ENCODE measurements around the gene AGPAT3. TPM values are rescaled to one million over a fixed set of nuclear protein-coding genes. Genes with fewer than 3 reads are reported as not detected.

AGPAT3 gene
- total RNA-seq, 4 donors from 2014 or later, result 31.7 to 35.7 (median 33.0) TPM

DNA sequence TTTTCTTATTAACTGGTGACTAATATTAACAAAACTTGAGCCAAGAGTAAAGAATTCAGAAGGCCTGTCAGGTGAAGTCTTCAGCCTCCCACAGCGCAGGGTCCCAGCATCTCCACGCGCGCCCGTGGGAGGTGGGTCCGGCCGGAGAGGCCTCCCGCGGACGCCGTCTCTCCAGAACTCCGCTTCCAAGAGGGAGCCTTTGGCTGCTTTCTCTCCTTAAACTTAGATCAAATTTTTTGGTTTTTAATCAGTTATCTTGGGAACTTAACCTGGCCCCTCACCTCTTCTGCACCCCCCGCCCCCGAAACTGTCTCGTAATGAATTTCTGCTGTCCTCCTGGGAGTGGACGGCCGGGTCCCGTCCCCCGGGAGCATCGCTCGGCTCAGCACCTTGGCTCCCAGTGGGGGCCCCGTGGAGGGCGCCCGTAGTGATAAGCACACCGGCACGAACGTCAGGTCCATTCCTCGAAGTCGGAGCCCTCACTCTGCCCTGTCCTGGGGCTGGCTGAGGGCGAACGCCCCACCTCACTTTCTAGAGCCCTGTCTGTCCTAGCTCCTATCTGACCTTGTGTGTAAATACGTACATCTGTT lies 117.6 kb downstream of the AGPAT3 start:
- H3K4me3 ChIP-seq, result no peak overlapping the region
- H3K9me3 ChIP-seq, result no peaks in the 10 kb centered on the region
- intact Hi-C loops (cut with DNase I), result no loop called here
- no peak for DNase-seq
- peaks cover 0 to 69% (median 20%) of the 10 kb centered on the region in 3 donors for H3K36me3 ChIP-seq
- no peak overlapping the region for H3K27ac ChIP-seq
- H3K27me3 ChIP-seq, result no peaks in the 10 kb centered on the region
- peaks cover 4 to 22% (median 6%) of the 10 kb centered on the region in 3 donors for H3K4me1 ChIP-seq
- TF ChIP-seq, protein P1, sequence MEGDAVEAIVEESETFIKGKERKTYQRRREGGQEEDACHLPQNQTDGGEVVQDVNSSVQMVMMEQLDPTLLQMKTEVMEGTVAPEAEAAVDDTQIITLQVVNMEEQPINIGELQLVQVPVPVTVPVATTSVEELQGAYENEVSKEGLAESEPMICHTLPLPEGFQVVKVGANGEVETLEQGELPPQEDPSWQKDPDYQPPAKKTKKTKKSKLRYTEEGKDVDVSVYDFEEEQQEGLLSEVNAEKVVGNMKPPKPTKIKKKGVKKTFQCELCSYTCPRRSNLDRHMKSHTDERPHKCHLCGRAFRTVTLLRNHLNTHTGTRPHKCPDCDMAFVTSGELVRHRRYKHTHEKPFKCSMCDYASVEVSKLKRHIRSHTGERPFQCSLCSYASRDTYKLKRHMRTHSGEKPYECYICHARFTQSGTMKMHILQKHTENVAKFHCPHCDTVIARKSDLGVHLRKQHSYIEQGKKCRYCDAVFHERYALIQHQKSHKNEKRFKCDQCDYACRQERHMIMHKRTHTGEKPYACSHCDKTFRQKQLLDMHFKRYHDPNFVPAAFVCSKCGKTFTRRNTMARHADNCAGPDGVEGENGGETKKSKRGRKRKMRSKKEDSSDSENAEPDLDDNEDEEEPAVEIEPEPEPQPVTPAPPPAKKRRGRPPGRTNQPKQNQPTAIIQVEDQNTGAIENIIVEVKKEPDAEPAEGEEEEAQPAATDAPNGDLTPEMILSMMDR (IDR thresholded peaks at IDR 0.05), result no peak
- TF ChIP-seq POLR2A (IDR thresholded peaks at IDR 0.05), result no peak
- WGBS, 2 donors, result 94 to 97% methylated on average over 22 to 23 of the region's 32 CpGs

DNA sequence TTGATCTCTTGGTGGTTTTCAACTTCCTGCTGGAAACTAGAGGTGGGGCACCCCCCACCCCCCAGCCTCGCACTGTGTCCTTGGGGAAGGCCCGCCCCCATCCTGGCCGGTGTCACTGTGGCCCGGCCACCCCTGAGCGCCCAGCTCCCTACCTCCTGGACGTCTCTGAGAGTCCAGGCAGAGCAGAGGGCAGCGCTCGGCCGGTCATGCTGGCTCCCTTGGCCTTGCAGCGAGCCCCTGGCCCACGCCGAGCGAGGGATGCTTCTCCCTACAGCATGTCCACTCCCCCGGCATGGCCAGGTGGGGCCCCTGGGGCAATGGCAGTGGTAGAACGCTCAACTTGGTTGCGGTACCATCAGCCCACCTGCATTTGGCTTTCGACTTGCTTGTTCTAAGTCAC lies 118.4 kb downstream of the AGPAT3 start:
- WGBS, 2 donors, result 81 to 97% methylated on average over 3 of the region's 17 CpGs
- no peak overlapping the region for H3K27ac ChIP-seq
- H3K36me3 ChIP-seq, result peaks cover 0 to 61% (median 20%) of the 10 kb centered on the region in 3 donors
- no peak for DNase-seq
- no peak overlapping the region for H3K4me3 ChIP-seq
- H3K27me3 ChIP-seq, result no peaks in the 10 kb centered on the region
- H3K4me1 ChIP-seq, result peaks cover 4 to 23% (median 6%) of the 10 kb centered on the region in 3 donors
- no peaks in the 10 kb centered on the region for H3K9me3 ChIP-seq
- intact Hi-C loops (cut with DNase I), result no loop called here
- TF ChIP-seq, protein P1 (IDR thresholded peaks at IDR 0.05), result no peak
- TF ChIP-seq POLR2A (IDR thresholded peaks at IDR 0.05), result no peak

DNA sequence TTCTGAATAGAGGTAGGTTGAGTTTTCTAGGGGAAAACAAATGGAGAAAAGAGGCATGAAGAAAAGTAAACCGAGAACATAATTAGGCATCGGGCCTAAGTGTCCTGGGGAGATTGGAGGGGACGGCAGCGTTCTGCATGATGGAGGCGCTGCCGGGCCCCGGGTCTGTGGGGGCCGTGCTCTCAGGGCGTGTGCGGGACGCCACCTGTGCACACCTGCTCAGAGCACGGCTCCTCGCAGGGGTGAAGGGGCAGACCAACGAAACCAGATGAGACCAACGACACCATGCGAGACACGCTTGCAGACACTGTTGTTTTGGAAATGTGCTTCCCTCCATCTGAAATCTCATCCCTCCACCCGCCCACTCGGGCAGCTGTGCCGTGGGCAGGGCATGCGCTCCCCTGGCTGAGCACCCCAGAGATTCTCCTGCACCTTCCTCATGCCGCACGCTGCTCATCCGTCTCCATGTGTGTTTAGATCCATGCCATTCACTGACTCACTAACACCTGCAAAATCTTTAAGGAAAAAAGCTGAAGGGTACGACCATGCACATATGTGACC lies 118.9 kb downstream of the AGPAT3 start:
- WGBS, 2 donors, result 86 to 89% methylated on average over 22 to 23 of the region's 25 CpGs
- H3K27ac ChIP-seq, result no peak overlapping the region
- DNase-seq, result no peak
- intact Hi-C loops (cut with DNase I), result no loop called here
- H3K4me3 ChIP-seq, result no peak overlapping the region
- H3K9me3 ChIP-seq, result no peaks in the 10 kb centered on the region
- TF ChIP-seq, protein P1 (IDR thresholded peaks at IDR 0.05), result no peak
- TF ChIP-seq POLR2A (IDR thresholded peaks at IDR 0.05), result no peak
- H3K36me3 ChIP-seq, result peaks cover 0 to 56% (median 20%) of the 10 kb centered on the region in 3 donors
- H3K27me3 ChIP-seq, result no peaks in the 10 kb centered on the region
- H3K4me1 ChIP-seq, result peaks cover 4 to 23% (median 6%) of the 10 kb centered on the region in 3 donors

DNA sequence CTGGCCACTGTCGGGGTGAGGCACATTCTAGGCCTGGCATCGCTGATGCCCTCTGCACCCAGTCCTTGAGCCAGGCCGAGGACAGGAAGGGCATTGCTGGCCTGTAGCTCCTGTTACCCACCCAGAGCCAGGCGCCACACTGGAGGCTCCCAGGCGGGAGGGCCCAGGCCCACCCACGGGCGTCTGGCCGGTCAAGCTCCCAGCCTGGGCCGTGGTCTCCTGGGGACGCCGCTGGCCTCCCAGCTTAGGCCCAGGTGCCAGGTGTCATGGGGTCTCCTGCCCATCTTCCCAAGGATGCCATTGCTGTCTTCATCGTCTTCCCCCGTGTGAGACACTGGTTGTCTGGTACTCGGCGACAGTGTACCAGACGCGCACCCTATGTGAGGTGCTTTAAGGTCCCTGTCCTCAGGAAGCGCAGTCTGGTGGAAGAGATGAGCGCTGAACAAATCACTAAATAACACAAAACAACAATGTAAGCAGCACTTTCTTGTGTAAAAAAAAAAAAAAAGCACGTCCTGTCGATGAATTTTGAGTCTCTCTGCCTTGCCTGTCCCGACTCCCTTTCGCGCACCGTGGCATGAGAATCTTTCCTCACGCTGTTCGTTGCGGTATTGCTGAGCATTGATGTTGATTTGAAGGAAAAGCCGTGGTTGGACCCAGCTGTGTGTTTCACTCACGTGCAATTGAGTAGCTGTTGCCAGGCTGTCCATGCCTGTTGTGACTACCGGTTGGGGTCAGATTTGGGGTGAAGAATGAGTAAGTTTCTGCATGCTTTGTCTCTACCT lies 120.1 kb downstream of the AGPAT3 start:
- peaks cover 0 to 44% (median 20%) of the 10 kb centered on the region in 3 donors for H3K36me3 ChIP-seq
- peaks cover 4 to 23% (median 6%) of the 10 kb centered on the region in 3 donors for H3K4me1 ChIP-seq
- 82% methylated on average over 16 to 21 of the region's 31 CpGs for WGBS, 2 donors
- no peak overlapping the region for H3K4me3 ChIP-seq
- intact Hi-C loops (cut with DNase I), result no loop called here
- no peaks in the 10 kb centered on the region for H3K9me3 ChIP-seq
- no peak for DNase-seq
- TF ChIP-seq POLR2A (IDR thresholded peaks at IDR 0.05), result no peak
- TF ChIP-seq, protein P1 (IDR thresholded peaks at IDR 0.05), result no peak
- H3K27ac ChIP-seq, result no peak overlapping the region
- no peaks in the 10 kb centered on the region for H3K27me3 ChIP-seq

Measured in esophagus squamous epithelium (tissue), 5 donors.